ENCODE measurements around the gene DHX34.

Gene DHX34

DNA sequence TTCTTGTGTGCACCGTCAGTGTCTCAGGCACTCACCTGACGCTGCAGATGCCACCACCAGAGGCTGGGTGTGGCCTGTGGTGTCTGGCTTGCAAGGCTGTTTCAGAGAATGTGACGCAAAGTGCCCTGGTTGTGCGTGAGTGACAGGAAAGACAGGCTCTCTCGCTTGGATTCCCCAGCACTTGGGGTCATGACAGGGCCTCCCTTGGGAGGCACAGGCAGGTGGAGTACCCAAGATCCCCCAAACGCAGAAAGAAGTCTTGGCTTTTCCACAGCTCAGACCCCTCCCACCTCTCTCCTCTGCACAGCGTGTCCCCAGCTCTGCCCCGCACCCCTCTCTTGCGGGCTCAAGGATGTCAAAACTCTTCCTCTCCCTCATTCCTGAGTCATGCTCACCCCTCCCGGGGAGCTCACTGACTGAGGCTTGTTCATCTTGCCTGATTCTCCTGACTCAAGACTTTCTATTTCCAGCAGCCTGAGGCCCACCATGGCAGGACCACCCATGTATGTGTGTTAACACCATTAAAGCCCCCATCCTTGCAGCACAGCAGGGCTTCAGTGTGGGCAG lies 21.0 kb downstream of the DHX34 start:
- H3K4me2 ChIP-seq (ENCODE audit: low read length), result no peak overlapping the region
- H2AFZ ChIP-seq, result no peak overlapping the region
- no peak overlapping the region for H3K27ac ChIP-seq
- no peak overlapping the region for H3K4me3 ChIP-seq (ENCODE audit: low read depth, low read length)
- no peaks in the 10 kb centered on the region for H3K9me3 ChIP-seq (ENCODE audit: control insufficient read depth, low read length)
- no peak overlapping the region for H3K9ac ChIP-seq
- no peak for TF ChIP-seq CTCF (IDR thresholded peaks at IDR 0.05)
- no peaks in the 10 kb centered on the region for H3K27me3 ChIP-seq (ENCODE audit: control insufficient read depth, insufficient read depth, low read length)
- H3K4me1 ChIP-seq, result no peaks in the 10 kb centered on the region
- no peaks in the 10 kb centered on the region for H3K79me2 ChIP-seq
- no peaks in the 10 kb centered on the region for H3K36me3 ChIP-seq (ENCODE audit: control insufficient read depth, insufficient read depth, low read length)

- Histone ChIP-seq H3K4me3 (ENCODE audit: low read depth, low read length) (no peak overlapping the region), H3K79me2 (no peaks in the 10 kb centered on the region), H3K27me3 (ENCODE audit: control insufficient read depth, insufficient read depth, low read length) (no peaks in the 10 kb centered on the region), H3K36me3 (ENCODE audit: control insufficient read depth, insufficient read depth, low read length) (no peaks in the 10 kb centered on the region), H2AFZ (no peak overlapping the region), H3K9me3 (ENCODE audit: control insufficient read depth, low read length) (no peaks in the 10 kb centered on the region), H3K4me1 (no peaks in the 10 kb centered on the region), H3K9ac (no peak overlapping the region), H3K27ac (no peak overlapping the region), H3K4me2 (ENCODE audit: low read length) (no peak overlapping the region)
- no peak for TF ChIP-seq CTCF (IDR thresholded peaks at IDR 0.05)
These were observed 22.1 kb downstream of the DHX34 start for GRCh38 chr19:47371261-47371660.

DNA sequence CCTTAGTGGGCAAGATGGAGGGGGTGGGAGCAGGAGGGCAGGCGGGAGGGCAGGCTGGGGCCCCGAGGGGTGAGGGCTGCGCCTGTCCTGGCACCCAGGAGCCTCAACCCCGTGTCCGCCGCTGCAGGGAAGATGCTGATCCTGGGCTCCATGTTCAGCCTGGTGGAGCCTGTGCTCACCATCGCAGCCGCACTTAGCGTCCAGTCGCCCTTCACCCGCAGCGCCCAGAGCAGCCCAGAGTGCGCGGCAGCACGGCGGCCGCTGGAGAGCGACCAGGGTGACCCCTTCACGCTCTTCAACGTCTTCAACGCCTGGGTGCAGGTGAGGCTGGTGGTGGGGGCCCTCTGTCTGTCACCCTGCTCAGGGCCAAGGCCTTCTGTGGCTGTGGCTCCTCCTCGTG lies 23.5 kb downstream of the DHX34 start:
- no peak overlapping the region for H3K27ac ChIP-seq
- H3K9ac ChIP-seq, result no peak overlapping the region
- H3K4me2 ChIP-seq (ENCODE audit: low read length), result no peak overlapping the region
- no peak for TF ChIP-seq CTCF (IDR thresholded peaks at IDR 0.05)
- no peak overlapping the region for H2AFZ ChIP-seq
- H3K36me3 ChIP-seq (ENCODE audit: control insufficient read depth, insufficient read depth, low read length), result no peaks in the 10 kb centered on the region
- no peaks in the 10 kb centered on the region for H3K79me2 ChIP-seq
- H3K4me3 ChIP-seq (ENCODE audit: low read depth, low read length), result no peak overlapping the region
- no peaks in the 10 kb centered on the region for H3K9me3 ChIP-seq (ENCODE audit: control insufficient read depth, low read length)
- H3K27me3 ChIP-seq (ENCODE audit: control insufficient read depth, insufficient read depth, low read length), result no peaks in the 10 kb centered on the region
- H3K4me1 ChIP-seq, result no peaks in the 10 kb centered on the region

- TF ChIP-seq CTCF (IDR thresholded peaks at IDR 0.05), result no peak
- H3K79me2 ChIP-seq, result no peaks in the 10 kb centered on the region
- no peaks in the 10 kb centered on the region for H3K4me1 ChIP-seq
- H3K9ac ChIP-seq, result no peak overlapping the region
- H3K4me2 ChIP-seq (ENCODE audit: low read length), result no peak overlapping the region
- H3K27me3 ChIP-seq (ENCODE audit: control insufficient read depth, insufficient read depth, low read length), result no peaks in the 10 kb centered on the region
- H3K4me3 ChIP-seq (ENCODE audit: low read depth, low read length), result no peak overlapping the region
- no peaks in the 10 kb centered on the region for H3K9me3 ChIP-seq (ENCODE audit: control insufficient read depth, low read length)
- no peak overlapping the region for H2AFZ ChIP-seq
- no peak overlapping the region for H3K27ac ChIP-seq
- no peaks in the 10 kb centered on the region for H3K36me3 ChIP-seq (ENCODE audit: control insufficient read depth, insufficient read depth, low read length)
These were observed 24.4 kb downstream of the DHX34 start for GRCh38 chr19:47373246-47374240.
